ENCODE results near the gene STEAP4.
A peak's percentile ranks its signal among the peaks of the same experiment; 100 is the strongest.

The STEAP4 gene

GRCh38 chr7:88306590-88307048, at the start of gene STEAP4:
Gene STEAP4, minus strand, starts transcription at chr7:88306894. Its CDS starts 22,625 bp downstream, at chr7:88284269.
- DNase-seq (ENCODE audit: low spot score): no peak

DNA sequence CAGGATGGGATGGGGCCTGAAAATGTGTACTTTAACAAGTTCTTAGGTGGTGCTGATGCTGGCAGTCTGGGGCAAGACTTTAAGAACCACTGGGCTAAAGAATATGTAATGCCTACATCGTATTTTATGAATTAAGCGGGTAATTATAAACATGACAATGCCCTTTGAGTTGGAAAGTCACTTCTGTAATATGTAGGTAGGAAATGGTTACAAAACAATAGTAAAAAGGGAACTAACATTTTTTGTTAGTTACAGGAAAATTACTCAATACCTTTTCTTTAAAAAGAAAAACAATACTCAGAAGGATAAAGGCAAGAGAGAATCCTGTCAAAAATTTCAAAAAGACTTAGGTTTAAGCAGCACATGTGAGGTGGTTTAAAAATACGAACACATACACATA, 48.3 kb upstream of the STEAP4 start:
- no peak for DNase-seq (ENCODE audit: low spot score)

GRCh38 chr7:88350118-88350517, 43.4 kb upstream of the STEAP4 start:
- DNase-seq (ENCODE audit: low spot score): no peak

- DNase-seq (ENCODE audit: low spot score): no peak
These were observed 40.8 kb upstream of the STEAP4 start for GRCh38 chr7:88347517-88347916.

- DNase-seq (ENCODE audit: low spot score): no peak
These were observed 40.4 kb upstream of the STEAP4 start for GRCh38 chr7:88347090-88347489.

GRCh38 chr7:88346357-88346756, 39.7 kb upstream of the STEAP4 start:
- no peak for DNase-seq (ENCODE audit: low spot score)

DNA sequence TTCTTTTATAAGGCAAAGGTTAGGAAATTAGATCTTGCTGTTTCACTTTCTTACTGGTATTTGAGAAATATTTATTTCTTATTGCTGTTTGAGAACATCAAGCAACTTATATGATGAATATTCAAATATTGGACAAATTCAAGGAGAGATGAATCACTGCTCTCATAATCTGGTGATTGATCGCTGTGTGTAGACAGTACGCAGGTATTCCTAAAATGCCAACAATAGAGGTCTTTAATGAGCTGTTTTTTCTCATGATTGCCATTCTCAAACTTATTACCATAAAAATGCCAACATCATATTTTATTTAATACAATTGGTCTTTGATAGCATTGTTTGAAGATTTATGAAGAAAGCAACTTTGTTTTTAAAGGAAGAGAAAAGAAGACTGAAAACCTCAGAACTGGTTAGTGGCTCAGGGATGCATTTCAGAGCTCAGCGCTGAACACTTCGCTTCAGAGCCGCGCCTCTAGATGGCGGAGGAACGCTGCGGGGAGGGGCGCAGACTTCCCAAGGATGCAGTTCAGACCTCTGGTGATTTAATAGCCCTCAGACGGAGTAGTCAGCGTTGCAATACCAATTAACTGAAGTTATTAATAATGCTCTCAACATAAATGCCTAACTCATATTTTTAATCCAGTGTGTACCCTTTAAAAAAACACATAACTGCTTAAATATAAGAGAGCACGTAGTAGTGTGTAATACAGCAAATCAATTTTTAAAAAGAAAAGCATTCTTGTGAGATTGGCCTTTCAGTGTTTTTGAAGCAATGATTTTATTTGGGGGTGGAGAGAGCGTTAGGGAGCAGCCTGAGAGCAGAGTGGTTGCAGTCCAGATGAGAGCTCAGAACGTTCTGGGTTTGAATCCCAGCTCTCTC, 38.5 kb upstream of the STEAP4 start:
- DNase-seq (ENCODE audit: low spot score): peak; percentile 8

- no peak for DNase-seq (ENCODE audit: low spot score)
These were observed 37.6 kb upstream of the STEAP4 start for GRCh38 chr7:88344271-88344670.

DNA sequence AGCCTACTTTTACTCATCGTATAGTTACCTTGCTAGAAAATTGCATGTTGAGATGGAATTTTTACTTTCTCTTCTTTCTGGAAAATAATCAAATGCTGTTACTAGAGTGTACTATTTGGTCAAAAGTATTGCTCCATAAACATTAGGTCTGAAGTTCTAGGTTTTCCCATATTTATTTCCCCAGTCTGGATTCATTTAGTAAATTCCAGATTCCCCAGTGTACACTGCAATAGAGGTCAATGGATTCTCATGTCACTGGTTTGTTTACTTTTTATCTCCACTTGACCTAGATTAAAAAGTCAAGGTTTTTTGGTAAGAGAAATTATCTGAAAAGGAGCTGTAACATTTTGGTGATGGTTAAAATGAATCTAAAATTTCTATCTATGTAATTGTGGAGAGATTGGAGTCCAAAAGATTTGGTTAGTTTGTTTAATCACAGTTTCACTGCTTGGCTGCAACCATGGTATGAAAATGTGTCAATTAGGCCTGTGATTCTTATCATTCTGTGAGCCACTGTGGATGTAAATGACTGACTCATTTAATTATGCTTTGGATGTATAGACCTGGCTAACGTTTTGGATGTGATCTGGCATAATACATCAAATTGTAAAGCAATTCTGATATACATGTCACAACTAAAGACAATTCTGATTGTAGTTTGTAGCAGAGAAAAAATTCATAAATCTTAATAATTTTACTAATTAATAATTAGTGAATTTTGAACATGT, 32.7 kb upstream of the STEAP4 start:
- no peak for DNase-seq (ENCODE audit: low spot score)

- no peak for DNase-seq (ENCODE audit: low spot score)
These were observed 31.8 kb upstream of the STEAP4 start for GRCh38 chr7:88338503-88338902.

- DNase-seq (ENCODE audit: low spot score): peak; percentile 2
These were observed 30.9 kb upstream of the STEAP4 start for GRCh38 chr7:88337572-88337971.

DNA sequence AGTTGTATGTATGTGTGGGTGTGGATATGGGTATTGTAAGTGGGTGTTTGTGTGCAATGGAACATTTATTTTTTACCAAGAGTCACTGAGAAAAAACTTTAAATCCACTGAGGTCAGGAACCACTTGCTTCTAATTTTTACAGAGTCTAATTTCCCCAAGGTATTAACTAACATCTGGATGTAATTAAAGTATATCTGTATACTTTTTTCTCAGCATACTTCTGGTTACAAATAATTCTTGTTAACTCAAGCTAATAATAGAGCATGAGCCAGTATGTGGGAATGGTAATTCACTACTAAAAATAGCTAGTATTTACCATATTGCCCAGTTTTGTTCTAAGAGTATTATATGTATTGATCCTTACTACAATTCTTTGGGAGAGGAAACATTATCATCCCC, 24.6 kb upstream of the STEAP4 start:
- no peak for DNase-seq (ENCODE audit: low spot score)

GRCh38 chr7:88329532-88330463, 23.1 kb upstream of the STEAP4 start:
- DNase-seq (ENCODE audit: low spot score): no peak

DNA sequence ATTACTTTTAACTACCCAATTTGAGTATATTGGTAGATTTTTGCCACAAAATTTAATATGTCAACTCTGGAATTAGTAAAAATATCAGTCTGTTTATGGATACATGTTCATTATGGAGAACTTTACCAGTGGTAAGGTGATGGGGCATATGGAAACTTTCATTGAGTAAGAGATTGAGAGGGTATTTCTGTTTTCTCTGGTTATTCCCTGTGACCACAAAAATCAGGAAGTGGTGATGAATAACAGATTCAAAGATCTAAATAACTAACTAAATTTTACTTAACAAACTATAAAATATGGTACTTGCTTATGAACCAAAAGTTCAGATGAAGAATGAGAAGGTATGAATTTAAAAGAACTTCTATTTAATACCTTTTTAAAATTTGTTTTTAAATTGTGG, 22.1 kb upstream of the STEAP4 start:
- DNase-seq (ENCODE audit: low spot score): no peak

- no peak for DNase-seq (ENCODE audit: low spot score)
These were observed 18.0 kb upstream of the STEAP4 start for GRCh38 chr7:88324699-88325098.

DNA sequence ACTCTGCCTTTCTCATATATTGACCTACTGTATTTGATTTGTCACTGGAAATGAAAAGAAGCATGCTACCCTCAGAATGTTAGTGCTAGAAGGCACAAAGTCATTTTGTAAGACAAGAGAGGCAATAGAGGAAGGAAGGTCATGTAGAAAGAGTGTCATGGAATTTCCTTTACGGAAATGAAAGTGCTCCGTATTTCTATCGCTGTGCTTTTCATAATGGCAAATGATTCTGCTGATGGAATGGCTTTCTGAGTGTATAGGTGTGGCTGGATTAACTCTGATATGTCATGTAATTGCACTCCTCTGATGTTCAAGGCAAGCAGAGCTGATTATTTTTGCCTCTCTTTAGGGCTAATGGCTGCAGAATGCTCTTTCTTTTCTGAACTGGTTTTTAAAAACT, 15.5 kb upstream of the STEAP4 start:
- DNase-seq (ENCODE audit: low spot score): no peak

DNA sequence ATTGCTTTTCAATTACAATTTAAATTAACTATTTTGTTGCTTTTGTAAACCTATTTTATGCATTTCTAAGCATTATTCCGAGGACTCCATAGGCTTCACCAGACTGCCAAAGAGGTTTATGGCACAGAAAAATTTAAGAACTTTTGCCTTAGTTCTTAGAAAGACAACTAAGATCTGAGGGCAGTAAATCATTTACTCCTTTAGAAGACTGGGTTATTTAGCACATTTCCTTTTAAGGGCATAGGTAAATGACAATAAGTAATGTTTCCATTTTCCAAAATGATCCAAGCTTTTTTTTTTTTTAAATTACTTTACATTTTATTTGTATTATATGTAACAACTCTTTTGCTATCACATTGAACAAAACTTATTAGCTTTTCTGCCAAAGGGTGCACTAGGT, 15.0 kb upstream of the STEAP4 start:
- no peak for DNase-seq (ENCODE audit: low spot score)

DNA sequence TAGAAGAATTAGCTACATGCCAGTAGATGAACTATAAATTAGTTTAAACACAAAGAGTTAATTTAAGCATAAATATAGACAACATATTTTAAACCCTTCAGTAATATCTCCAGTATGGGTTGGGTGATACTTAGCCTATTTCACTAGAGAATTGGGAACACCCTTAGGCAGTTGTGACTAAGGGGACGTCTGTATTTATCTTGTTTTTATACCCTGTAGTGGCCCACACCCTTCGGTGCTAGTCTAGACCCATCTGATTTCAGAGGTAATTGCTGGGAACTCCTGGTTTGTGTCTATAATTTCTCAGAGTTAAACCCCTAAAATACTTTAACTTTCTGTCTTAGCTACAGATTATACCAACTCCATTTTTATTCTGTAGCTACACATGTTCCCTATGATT, 11.5 kb upstream of the STEAP4 start:
- no peak for DNase-seq (ENCODE audit: low spot score)

DNA sequence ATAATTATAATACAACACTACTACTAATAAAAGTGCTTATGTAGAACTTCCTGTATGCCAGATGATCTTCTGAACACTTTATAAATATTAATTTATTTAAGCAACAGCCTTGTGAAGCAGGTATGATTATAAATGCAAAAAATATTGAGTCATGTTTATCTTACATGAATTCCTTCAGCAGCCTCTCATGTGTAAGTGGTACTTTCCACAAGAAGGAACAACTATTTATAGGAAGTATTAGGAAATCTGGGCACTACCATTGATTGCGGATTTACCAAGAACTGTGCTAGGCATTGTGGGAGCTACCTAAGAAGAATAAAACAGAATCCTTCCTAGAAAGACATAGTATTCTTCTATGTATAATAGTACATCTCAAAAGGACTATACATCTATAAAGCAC, 10.7 kb upstream of the STEAP4 start:
- no peak for DNase-seq (ENCODE audit: low spot score)

DNA sequence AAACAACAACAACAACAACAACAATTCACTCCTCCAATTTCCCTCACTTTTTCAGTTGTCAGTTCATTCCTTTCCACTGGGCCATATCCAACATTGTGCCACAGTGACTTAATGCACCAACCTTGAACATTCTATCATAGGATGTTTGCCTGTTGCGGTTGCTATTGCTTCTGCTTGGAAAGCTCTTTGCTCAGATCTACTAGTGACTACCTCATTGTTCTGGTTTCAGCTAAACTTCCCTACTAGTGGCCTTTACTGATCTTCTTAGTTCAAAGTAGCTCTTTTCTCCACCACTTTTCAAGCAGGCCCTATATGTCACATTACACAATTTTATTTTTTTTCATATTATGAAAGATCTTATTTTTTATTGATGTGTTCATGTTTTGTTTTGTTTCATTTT, 9.8 kb upstream of the STEAP4 start:
- DNase-seq (ENCODE audit: low spot score): no peak

DNA sequence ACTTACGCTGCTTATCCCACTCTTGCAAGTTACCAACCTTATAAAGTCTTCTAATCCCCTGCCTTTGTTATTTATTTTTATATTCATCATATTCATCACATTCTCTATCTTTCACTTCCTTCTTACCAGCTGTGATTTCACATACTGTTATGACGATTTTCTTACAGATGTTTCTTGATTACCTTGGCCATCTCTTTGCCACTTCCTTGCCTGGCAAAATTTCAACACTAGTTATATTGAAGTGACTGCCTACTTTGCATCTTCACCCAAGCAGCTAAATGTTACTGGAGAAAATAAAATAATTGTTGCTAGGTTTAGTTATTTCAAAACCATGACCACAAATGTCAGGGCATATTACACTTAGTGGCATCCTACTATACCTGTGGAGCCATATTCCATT, 8.8 kb upstream of the STEAP4 start:
- no peak for DNase-seq (ENCODE audit: low spot score)

GRCh38 chr7:88314061-88314491, 7.4 kb upstream of the STEAP4 start:
- DNase-seq (ENCODE audit: low spot score): no peak

Data from AG08396 (cell line).